SK-N-SH (cell line): ENCODE measurements around the gene KLHL25. TPM values are rescaled to one million over a fixed set of nuclear protein-coding genes. Genes with fewer than 3 reads are reported as not detected.

Experiments
- CTCF ChIA-PET: fragments of 300-600, 350-600 bp; formaldehyde crosslinking; extraction: SDS; loops from one replicate; lab custom pipeline; 2021; lab: Yijun Ruan, JAX
- POLR2A ChIA-PET: fragments of 350-600 bp; sonication (Branson Sonifier 250); formaldehyde crosslinking; extraction: SDS; loops from one replicate; lab custom pipeline; 2020; ENCODE audit warnings: antibody characterized with exemption, inconsistent platforms; lab: Yijun Ruan, JAX
- DNase-seq: peaks from one replicate; pipeline ENCODE4 v3.0.0; 2012
- H2AFZ ChIP-seq: fragments of 200-600 bp; sonication (generic); 2 replicates; pipeline ENCODE4 v1.8.1; 2016; ENCODE audit warnings: antibody characterized with exemption, mild to moderate bottlenecking, low read depth
- H3F3A ChIP-seq: fragments of 200-600 bp; sonication (generic); replicated peaks from 2 replicates; pipeline ENCODE3; 2016; ENCODE audit warnings: antibody characterized with exemption, mild to moderate bottlenecking; ENCODE audit not compliant: insufficient read depth
- H3K27ac ChIP-seq, 2 experiments: fragments of 200-500 bp in 1 of 2; fragments of 200-600 bp in 1 of 2; sonication (Bioruptor generic) in 1 of 2; sonication (generic), shearing (Covaris generic) in 1 of 2; 2 replicates each; pipeline versions ENCODE4 v1.5.1 to v1.6.1; 2014 to 2016; ENCODE audit warnings: low read depth in 2 of 2, inconsistent platforms in 1 of 2, low read length in 1 of 2, mild to moderate bottlenecking in 1 of 2, mixed read lengths in 1 of 2
- H3K27me3 ChIP-seq: fragments of 200-600 bp; sonication (generic), shearing (Covaris generic); 2 replicates; pipeline ENCODE4 v1.6.1; 2016; ENCODE audit warnings: mixed run types; ENCODE audit not compliant: insufficient read depth
- H3K36me3 ChIP-seq, 2 experiments: fragments of 200-500 bp in 1 of 2; fragments of 200-600 bp in 1 of 2; sonication (Bioruptor generic) in 1 of 2; sonication (generic) in 1 of 2; replicated peaks in 1 of 2; 2 replicates each; pipeline versions ENCODE3 to v1.5.1; 2014 to 2016; ENCODE audit warnings: low read length in 1 of 2, mild to moderate bottlenecking in 1 of 2; ENCODE audit not compliant: insufficient read depth in 2 of 2, control insufficient read depth in 1 of 2
- H3K4me1 ChIP-seq, 2 experiments: fragments of 200-500 bp in 1 of 2; fragments of 200-600 bp in 1 of 2; sonication (Bioruptor generic) in 1 of 2; sonication (generic), shearing (Covaris generic) in 1 of 2; 2 replicates each; pipeline versions ENCODE4 v1.5.1 to v1.6.1; 2014 to 2016; ENCODE audit warnings: low read depth in 1 of 2, low read length in 1 of 2, mixed run types in 1 of 2; ENCODE audit not compliant: insufficient read depth in 2 of 2, control insufficient read depth in 1 of 2
- H3K4me2 ChIP-seq: fragments of 200-600 bp; sonication (generic), shearing (Covaris generic); 2 replicates; pipeline ENCODE4 v1.6.1; 2017; ENCODE audit warnings: mixed run types
- H3K4me3 ChIP-seq, 2 experiments: fragments of 200-500 bp in 1 of 2; fragments of 200-600 bp in 1 of 2; sonication (Bioruptor generic) in 1 of 2; sonication (generic), shearing (Covaris generic) in 1 of 2; 2 replicates each; pipeline versions ENCODE4 v1.5.1 to v1.8.1; 2014 to 2016; ENCODE audit warnings: low read depth in 2 of 2, inconsistent platforms in 1 of 2, low read length in 1 of 2, mild to moderate bottlenecking in 1 of 2, mixed read lengths in 1 of 2, moderate library complexity in 1 of 2
- H3K79me2 ChIP-seq: fragments of 200-600 bp; sonication (generic); 2 replicates; pipeline ENCODE4 v1.8.1; 2017; ENCODE audit warnings: mild to moderate bottlenecking; ENCODE audit not compliant: insufficient read depth
- H3K9ac ChIP-seq: fragments of 200-600 bp; sonication (generic); 2 replicates; pipeline ENCODE4 v1.6.1; 2017; ENCODE audit warnings: mixed run types
- H3K9me2 ChIP-seq: fragments of 200-600 bp; sonication (generic); 2 replicates; pipeline ENCODE4 v1.6.1; 2017; ENCODE audit warnings: mixed run types
- H3K9me3 ChIP-seq: fragments of 200-600 bp; sonication (generic); 2 replicates; pipeline ENCODE4 v1.6.1; 2017; ENCODE audit warnings: mixed run types, mild to moderate bottlenecking, moderate library complexity
- H4K20me1 ChIP-seq: fragments of 200-600 bp; sonication (generic); 2 replicates; pipeline ENCODE4 v1.6.1; 2017; ENCODE audit warnings: mild to moderate bottlenecking, mixed run types; ENCODE audit not compliant: insufficient read depth
- CHD2 ChIP-seq: fragments of 150-350 bp; IDR thresholded peaks from 2 replicates; pipeline ENCODE4 v1.6.1; 2018; ENCODE audit warnings: low read length; ENCODE audit not compliant: partially characterized antibody
- EZH2phosphoT487 ChIP-seq: fragments of 200-600 bp; sonication (generic); IDR thresholded peaks from 2 replicates; pipeline ENCODE4 v1.6.1; 2017; ENCODE audit warnings: low read depth, mixed run types, mild to moderate bottlenecking, antibody characterized with exemption, moderate library complexity, borderline replicate concordance
- FOSL2 ChIP-seq: IDR thresholded peaks from 2 replicates; pipeline ENCODE4 v1.4.0; 2012; ENCODE audit warnings: low read depth, mild to moderate bottlenecking, moderate library complexity, borderline replicate concordance
- FOXJ3 ChIP-seq: sonication (generic); formaldehyde crosslinking; IDR thresholded peaks from 2 replicates; pipeline ENCODE4 v1.5.1; 2020; ENCODE audit warnings: mild to moderate bottlenecking, missing genetic modification reagents
- GABPA ChIP-seq: IDR thresholded peaks from 2 replicates; pipeline ENCODE4 v1.4.0; 2012; ENCODE audit warnings: low read depth, mild to moderate bottlenecking
- MEF2A ChIP-seq: IDR thresholded peaks from 2 replicates; pipeline ENCODE4 v1.4.0; 2012; ENCODE audit warnings: low read depth, borderline replicate concordance
- NRF1 ChIP-seq: IDR thresholded peaks from 2 replicates; pipeline ENCODE4 v1.6.1; 2012; ENCODE audit warnings: low read depth, mild to moderate bottlenecking, low read length
- POLR2AphosphoS5 ChIP-seq: IDR thresholded peaks from 2 replicates; pipeline ENCODE4 v1.6.1; 2012; ENCODE audit warnings: low read depth, low read length
- RFX5 ChIP-seq: IDR thresholded peaks from 2 replicates; pipeline ENCODE4 v1.6.1; 2012; ENCODE audit warnings: mild to moderate bottlenecking, improper control_type of control experiment, low read length
- RXRA ChIP-seq: IDR thresholded peaks from 2 replicates; pipeline ENCODE4 v1.4.0; 2012; ENCODE audit warnings: low read depth, mild to moderate bottlenecking, borderline replicate concordance
- TAF1 ChIP-seq: IDR thresholded peaks from 2 replicates; pipeline ENCODE4 v1.6.1; 2012; ENCODE audit warnings: low read depth, mild to moderate bottlenecking, low read length, moderate library complexity, borderline replicate concordance
- YY1 ChIP-seq: IDR thresholded peaks from 2 replicates; pipeline ENCODE4 v1.4.0; 2012; ENCODE audit warnings: low read depth, mild to moderate bottlenecking
- WGBS: methylation state at CpG from one replicate; pipeline ENCODE4 v1.1.6; 2017; ENCODE audit warnings: low lambda C conversion rate; 5-methylcytosine and 5-hydroxymethylcytosine counted together
- polyA plus RNA-seq, 3 experiments: library from polyadenylated mRNA; depleted of rRNA; stranded (reverse); fragments of >200 nt; gene quantifications; 2 replicates each; pipeline ENCODE4 v1.2.3, GENCODE V29; 2012
- TF ChIP-seq, protein P1 (sequence below): fragments of 150-350 bp; IDR thresholded peaks from 2 replicates; pipeline ENCODE4 v1.6.1; 2016; ENCODE audit warnings: mild to moderate bottlenecking, low read depth, low read length
- TF ChIP-seq, protein P2 (sequence below): IDR thresholded peaks from 2 replicates; pipeline ENCODE4 v1.6.1; 2012; ENCODE audit warnings: mild to moderate bottlenecking, low read depth, low read length, moderate library complexity
- TF ChIP-seq, protein P3 (sequence below): IDR thresholded peaks from 2 replicates; pipeline ENCODE4 v1.4.0; 2012; ENCODE audit warnings: low read depth, borderline replicate concordance
- TF ChIP-seq, protein P4 (sequence below): IDR thresholded peaks from 2 replicates; pipeline ENCODE4 v1.4.0; 2012; ENCODE audit warnings: low read depth, borderline replicate concordance
- TF ChIP-seq, protein P5 (sequence below): fragments of 200-600 bp; sonication (generic); IDR thresholded peaks from 2 replicates; pipeline ENCODE4 v1.6.1; 2017; ENCODE audit warnings: antibody characterized with exemption, mild to moderate bottlenecking, moderate library complexity

Gene KLHL25
- polyA plus RNA-seq, 1 of the 3 experiments (the other 2 are of a cell fraction): 4.5 TPM

DNA sequence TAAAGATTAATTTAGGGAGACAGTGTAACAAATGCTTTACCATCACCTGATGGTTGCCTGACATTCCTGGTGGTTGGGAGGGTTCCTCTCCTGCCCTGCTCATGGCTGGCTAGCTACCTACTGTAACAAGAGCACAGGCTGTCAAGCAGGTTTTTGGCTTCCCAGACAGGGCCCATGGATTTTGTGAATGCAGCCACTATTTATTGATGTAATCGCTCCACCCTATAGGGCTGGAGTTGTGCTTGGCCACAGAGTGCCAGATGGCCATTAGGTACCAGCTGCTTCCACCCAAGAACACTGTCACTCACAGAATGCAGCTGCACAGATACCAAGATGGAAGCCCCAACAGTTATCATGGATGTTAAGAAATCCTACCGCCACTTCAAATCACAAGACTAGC is 31.0 kb upstream of the KLHL25 start:
- no peaks in the 10 kb centered on the region for H3K79me2 ChIP-seq
- no peaks in the 10 kb centered on the region for H3K9me2 ChIP-seq
- CTCF ChIA-PET: interaction anchor here (1.1 to 1.6 kb wide), 5 partner anchors 14 to 96 kb away, joined by 3 to 5 read pairs (median 3); no protein-coding TSS in a partner anchor

DNA sequence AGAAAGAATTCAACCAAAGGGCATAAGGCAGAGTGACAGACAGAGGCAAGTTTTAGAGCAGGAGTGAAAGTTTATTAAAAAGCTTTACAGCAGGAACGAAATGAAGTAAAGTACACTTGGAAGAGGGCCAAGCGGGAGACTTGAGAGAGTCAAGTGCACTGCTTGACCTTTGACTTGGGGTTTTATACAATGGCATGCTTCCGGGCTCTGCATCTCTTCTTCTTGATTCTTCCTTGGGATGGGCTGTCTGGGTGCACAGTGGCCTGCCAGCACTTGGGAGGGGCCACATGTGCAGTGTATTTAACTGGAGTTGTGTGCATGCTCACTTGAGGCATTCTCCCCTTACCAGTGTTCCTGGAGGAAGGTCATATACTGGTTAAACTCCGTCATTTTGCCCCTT is 30.4 kb upstream of the KLHL25 start:
- no peaks in the 10 kb centered on the region for H3F3A ChIP-seq
- H3K36me3 ChIP-seq: no peaks in the 10 kb centered on the region
- no peak overlapping the region for H3K4me2 ChIP-seq
- H4K20me1 ChIP-seq: no peaks in the 10 kb centered on the region
- no peak overlapping the region for H2AFZ ChIP-seq
- H3K27ac ChIP-seq: no peak overlapping the region
- WGBS: 64% methylated on average over 4 of the region's 4 CpGs
- H3K4me3 ChIP-seq: no peak overlapping the region
- TF ChIP-seq FOSL2: no peak
- no peak for TF ChIP-seq YY1
- no peak for TF ChIP-seq POLR2AphosphoS5
- TF ChIP-seq RFX5: no peak
- TF ChIP-seq, protein P1, sequence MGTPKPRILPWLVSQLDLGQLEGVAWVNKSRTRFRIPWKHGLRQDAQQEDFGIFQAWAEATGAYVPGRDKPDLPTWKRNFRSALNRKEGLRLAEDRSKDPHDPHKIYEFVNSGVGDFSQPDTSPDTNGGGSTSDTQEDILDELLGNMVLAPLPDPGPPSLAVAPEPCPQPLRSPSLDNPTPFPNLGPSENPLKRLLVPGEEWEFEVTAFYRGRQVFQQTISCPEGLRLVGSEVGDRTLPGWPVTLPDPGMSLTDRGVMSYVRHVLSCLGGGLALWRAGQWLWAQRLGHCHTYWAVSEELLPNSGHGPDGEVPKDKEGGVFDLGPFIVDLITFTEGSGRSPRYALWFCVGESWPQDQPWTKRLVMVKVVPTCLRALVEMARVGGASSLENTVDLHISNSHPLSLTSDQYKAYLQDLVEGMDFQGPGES: no peak
- no peak for TF ChIP-seq NRF1
- TF ChIP-seq, protein P2, sequence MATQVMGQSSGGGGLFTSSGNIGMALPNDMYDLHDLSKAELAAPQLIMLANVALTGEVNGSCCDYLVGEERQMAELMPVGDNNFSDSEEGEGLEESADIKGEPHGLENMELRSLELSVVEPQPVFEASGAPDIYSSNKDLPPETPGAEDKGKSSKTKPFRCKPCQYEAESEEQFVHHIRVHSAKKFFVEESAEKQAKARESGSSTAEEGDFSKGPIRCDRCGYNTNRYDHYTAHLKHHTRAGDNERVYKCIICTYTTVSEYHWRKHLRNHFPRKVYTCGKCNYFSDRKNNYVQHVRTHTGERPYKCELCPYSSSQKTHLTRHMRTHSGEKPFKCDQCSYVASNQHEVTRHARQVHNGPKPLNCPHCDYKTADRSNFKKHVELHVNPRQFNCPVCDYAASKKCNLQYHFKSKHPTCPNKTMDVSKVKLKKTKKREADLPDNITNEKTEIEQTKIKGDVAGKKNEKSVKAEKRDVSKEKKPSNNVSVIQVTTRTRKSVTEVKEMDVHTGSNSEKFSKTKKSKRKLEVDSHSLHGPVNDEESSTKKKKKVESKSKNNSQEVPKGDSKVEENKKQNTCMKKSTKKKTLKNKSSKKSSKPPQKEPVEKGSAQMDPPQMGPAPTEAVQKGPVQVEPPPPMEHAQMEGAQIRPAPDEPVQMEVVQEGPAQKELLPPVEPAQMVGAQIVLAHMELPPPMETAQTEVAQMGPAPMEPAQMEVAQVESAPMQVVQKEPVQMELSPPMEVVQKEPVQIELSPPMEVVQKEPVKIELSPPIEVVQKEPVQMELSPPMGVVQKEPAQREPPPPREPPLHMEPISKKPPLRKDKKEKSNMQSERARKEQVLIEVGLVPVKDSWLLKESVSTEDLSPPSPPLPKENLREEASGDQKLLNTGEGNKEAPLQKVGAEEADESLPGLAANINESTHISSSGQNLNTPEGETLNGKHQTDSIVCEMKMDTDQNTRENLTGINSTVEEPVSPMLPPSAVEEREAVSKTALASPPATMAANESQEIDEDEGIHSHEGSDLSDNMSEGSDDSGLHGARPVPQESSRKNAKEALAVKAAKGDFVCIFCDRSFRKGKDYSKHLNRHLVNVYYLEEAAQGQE: no peak
- TF ChIP-seq, all 33 proteins: peak for 0
- H3K9me3 ChIP-seq: no peaks in the 10 kb centered on the region
- ChIA-PET POLR2A (interaction anchor here (0.6 kb wide), 1 partner anchor 25 kb away, joined by 3 read pairs; no protein-coding TSS in a partner anchor), CTCF (interaction anchor here (1.1 to 1.5 kb wide), 3 partner anchors 15 to 35 kb away, joined by 3 read pairs; no protein-coding TSS in a partner anchor)
- no peaks in the 10 kb centered on the region for H3K79me2 ChIP-seq
- no peak for DNase-seq
- H3K9me2 ChIP-seq: no peaks in the 10 kb centered on the region
- peaks cover 0 to 3% of the 10 kb centered on the region in 2 experiments; a peak in 1 of 4 replicates for H3K4me1 ChIP-seq
- no peak overlapping the region for H3K9ac ChIP-seq
- H3K27me3 ChIP-seq: no peaks in the 10 kb centered on the region

More for the DNA sequence above, 31.0 kb upstream of the KLHL25 start:
- no peak overlapping the region for H3K9ac ChIP-seq
- no peak overlapping the region for H3K27ac ChIP-seq
- no peak overlapping the region for H3K4me2 ChIP-seq
- H3K4me3 ChIP-seq: no peak overlapping the region
- POLR2A ChIA-PET: no interaction called here
- no peaks in the 10 kb centered on the region for H3K9me3 ChIP-seq
- H2AFZ ChIP-seq: no peak overlapping the region
- no peak for TF ChIP-seq POLR2AphosphoS5
- no peak for TF ChIP-seq MEF2A
- TF ChIP-seq, protein P3, sequence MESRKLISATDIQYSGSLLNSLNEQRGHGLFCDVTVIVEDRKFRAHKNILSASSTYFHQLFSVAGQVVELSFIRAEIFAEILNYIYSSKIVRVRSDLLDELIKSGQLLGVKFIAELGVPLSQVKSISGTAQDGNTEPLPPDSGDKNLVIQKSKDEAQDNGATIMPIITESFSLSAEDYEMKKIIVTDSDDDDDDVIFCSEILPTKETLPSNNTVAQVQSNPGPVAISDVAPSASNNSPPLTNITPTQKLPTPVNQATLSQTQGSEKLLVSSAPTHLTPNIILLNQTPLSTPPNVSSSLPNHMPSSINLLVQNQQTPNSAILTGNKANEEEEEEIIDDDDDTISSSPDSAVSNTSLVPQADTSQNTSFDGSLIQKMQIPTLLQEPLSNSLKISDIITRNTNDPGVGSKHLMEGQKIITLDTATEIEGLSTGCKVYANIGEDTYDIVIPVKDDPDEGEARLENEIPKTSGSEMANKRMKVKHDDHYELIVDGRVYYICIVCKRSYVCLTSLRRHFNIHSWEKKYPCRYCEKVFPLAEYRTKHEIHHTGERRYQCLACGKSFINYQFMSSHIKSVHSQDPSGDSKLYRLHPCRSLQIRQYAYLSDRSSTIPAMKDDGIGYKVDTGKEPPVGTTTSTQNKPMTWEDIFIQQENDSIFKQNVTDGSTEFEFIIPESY: no peak
- TF ChIP-seq TAF1: no peak
- no peak for TF ChIP-seq CHD2
- TF ChIP-seq RXRA: no peak
- no peak for TF ChIP-seq GABPA
- TF ChIP-seq, protein P4, sequence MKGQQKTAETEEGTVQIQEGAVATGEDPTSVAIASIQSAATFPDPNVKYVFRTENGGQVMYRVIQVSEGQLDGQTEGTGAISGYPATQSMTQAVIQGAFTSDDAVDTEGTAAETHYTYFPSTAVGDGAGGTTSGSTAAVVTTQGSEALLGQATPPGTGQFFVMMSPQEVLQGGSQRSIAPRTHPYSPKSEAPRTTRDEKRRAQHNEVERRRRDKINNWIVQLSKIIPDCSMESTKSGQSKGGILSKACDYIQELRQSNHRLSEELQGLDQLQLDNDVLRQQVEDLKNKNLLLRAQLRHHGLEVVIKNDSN: no peak
- no peak for TF ChIP-seq EZH2phosphoT487
- no peak for TF ChIP-seq YY1
- no peak for TF ChIP-seq FOXJ3 (CRISPR knock-in tag)
- no peak for TF ChIP-seq NRF1
- TF ChIP-seq, protein P5, sequence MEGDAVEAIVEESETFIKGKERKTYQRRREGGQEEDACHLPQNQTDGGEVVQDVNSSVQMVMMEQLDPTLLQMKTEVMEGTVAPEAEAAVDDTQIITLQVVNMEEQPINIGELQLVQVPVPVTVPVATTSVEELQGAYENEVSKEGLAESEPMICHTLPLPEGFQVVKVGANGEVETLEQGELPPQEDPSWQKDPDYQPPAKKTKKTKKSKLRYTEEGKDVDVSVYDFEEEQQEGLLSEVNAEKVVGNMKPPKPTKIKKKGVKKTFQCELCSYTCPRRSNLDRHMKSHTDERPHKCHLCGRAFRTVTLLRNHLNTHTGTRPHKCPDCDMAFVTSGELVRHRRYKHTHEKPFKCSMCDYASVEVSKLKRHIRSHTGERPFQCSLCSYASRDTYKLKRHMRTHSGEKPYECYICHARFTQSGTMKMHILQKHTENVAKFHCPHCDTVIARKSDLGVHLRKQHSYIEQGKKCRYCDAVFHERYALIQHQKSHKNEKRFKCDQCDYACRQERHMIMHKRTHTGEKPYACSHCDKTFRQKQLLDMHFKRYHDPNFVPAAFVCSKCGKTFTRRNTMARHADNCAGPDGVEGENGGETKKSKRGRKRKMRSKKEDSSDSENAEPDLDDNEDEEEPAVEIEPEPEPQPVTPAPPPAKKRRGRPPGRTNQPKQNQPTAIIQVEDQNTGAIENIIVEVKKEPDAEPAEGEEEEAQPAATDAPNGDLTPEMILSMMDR: no peak
- H3K4me1 ChIP-seq: peaks cover 0 to 8% of the 10 kb centered on the region in 2 experiments; a peak in 1 of 4 replicates
- no peak for DNase-seq
- no peaks in the 10 kb centered on the region for H4K20me1 ChIP-seq
- WGBS: 14% methylated on average over 1 of the region's 2 CpGs
- H3F3A ChIP-seq: no peaks in the 10 kb centered on the region
- no peaks in the 10 kb centered on the region for H3K27me3 ChIP-seq
- H3K36me3 ChIP-seq: no peaks in the 10 kb centered on the region
